Ureter (tissue), 1 donor: ENCODE measurements around the gene HS2ST1. TPM values are rescaled to one million over a fixed set of nuclear protein-coding genes. Genes with fewer than 3 reads are reported as not detected.
"Not testable (repeated sequence)": the region's sequence is repeated elsewhere in the genome, so short reads cannot be mapped to it uniquely, and the experiment has no call there.

Source experiments
- DNase-seq: peaks from one replicate; pipeline ENCODE4 v3.0.0-alpha.2; 2020; ENCODE audit warnings: low spot score
- total RNA-seq: library from RNA; stranded (reverse); gene quantifications from one replicate; pipeline ENCODE4 v1.2.4, GENCODE V29; 2023
- donor health status: DM: yes; HTN: yes; CAD: no.

The HS2ST1 gene
- total RNA-seq, 1 donor from 2014 or later = 25.6 TPM

DNA sequence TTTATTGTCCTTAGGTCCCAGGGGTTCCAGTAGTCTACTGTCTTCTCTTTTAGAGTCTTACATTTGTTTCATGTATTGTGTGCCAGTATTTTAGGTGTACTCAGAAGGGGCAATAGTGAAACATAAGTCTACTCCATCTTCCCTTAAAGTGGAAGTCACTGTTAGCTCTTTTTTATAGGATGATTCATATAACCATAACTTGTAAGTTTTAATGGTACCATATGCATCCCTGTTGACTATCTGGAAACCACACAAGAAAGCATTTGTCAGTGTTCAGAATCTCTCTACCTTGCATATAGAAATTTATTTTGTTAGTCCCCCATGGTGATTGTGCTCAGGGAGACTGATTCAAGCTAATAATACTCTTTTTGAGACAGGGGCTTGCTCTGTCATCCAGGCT is 149.9 kb downstream of the HS2ST1 start:
- DNase-seq = no peak

- DNase-seq = no peak
Observed at GRCh38 chr1:87064986-87065385, 150.6 kb downstream of the HS2ST1 start.

GRCh38 chr1:87066708-87067107 is 152.3 kb downstream of the HS2ST1 start:
- DNase-seq = not testable (repeated sequence)

- DNase-seq = no peak
Observed at GRCh38 chr1:87072411-87072810, 158.0 kb downstream of the HS2ST1 start.

- DNase-seq = no peak
Observed at GRCh38 chr1:87072904-87073303, 158.5 kb downstream of the HS2ST1 start.

- no peak for DNase-seq
Observed at GRCh38 chr1:87074001-87074795, 159.8 kb downstream of the HS2ST1 start.

DNA sequence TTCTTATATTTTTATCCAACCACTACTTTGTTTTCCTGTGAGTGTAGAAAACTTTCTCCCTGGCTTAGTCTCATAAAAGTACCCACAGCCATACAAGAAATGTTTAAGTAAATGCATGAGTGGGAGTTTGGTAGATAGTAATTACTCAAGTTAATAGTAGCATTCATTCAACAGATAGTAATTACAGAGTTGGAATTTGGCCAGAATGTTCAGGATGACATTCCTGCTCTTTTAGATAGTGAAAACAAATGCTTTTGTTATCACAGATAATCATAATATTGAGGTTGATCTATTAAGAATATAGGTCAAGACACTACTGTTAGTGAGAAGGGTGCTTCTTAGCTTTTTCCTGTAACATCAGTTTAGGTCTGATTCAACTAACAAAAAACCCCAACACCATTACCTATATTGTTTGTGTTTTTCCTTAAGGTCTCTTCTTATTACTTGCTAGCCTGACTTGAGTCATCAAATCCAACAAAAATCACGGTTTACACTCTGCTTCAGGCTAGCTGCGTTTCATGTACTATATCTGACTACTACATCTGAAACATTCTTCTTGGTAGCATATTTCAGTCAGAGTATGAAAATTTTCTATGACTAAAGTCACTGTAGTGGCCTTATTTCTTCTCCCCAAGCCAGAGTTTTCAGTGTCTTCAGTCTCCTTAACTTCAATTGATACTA is 163.7 kb downstream of the HS2ST1 start:
- DNase-seq = no peak

DNA sequence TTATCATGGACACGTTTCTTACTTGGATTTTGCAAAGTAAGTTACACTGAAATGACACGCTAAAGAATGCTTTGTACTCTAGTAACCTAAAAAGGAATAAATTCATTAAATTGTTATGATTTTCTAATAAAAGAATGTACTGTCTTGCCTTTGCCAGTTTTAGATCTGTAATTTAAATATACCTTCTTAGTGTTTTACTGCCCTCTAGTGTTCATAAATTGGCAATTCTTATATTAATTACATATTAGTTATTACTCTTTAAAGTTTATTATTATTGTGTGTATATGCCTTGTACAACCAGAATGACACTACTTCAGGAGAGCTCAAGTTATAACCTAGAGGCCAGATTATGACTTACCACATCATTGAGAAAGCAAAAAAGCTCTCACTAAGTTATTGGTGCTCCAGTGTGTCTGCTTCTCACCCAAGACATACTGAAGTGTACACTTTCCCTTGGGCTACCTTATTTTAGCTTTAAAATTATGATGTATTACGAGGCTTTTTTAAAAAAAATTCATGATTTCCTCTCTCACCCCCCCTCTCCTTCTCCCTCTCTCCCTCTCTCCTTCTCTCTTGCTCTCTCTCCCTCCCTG is 169.9 kb downstream of the HS2ST1 start:
- DNase-seq = no peak

DNA sequence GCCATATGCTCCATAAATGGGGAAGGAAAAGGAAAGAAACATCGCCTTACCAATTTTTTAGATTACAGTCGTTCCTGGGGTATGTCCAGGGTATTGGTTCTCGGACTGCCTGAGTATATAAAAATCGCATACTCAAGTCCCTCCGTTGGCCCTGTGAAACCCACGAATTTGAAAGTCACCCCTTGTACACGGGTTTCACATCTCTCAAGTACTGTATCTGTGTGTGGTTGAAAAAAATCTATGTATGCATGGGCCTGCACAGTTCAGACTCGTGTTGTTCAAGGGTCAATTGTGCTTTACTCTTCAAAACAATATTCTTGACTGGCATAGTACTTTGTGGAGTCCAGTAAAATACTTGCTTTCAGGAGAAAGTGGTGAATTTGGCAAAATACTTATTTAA is 171.7 kb downstream of the HS2ST1 start:
- no peak for DNase-seq

DNA sequence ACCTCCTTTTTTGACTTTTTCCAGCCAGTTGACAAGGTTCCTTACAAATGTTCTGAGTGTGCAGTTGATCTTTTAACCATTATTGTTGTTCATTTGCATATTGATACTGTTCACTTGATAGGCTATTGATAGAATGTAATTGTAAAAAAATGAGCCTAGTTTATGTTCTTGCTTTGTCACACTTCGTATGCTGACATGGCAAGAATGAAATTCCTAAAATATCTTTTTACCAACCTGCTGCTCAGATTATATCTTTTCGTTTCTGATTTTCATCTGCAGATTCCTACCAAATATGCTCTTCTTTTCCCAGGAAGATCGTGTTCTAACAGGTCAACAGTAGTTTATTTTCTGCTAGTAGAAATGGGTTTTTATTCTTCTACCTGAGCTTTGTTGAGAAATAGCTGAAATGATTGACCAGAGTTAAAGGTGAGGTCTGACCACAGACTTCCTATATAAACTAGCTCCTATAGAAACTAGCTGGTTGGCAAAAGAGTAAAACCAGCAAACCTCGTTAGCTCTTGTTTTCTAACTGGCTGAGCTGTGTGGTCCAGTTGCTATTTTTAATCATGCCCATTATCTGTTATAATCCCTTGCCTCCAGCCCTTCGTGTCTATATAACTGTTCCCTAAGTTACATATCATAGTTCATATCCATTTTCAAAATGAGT is 174.8 kb downstream of the HS2ST1 start:
- DNase-seq = no peak

GRCh38 chr1:87089823-87090222 is 175.4 kb downstream of the HS2ST1 start:
- DNase-seq = no peak

- no peak for DNase-seq
Observed at GRCh38 chr1:87091425-87091824, 177.0 kb downstream of the HS2ST1 start.

- no peak for DNase-seq
Observed at GRCh38 chr1:87092846-87093245, 178.4 kb downstream of the HS2ST1 start.

GRCh38 chr1:87093286-87093685 is 178.9 kb downstream of the HS2ST1 start:
- no peak for DNase-seq

GRCh38 chr1:87094238-87094637 is 179.8 kb downstream of the HS2ST1 start:
- no peak for DNase-seq

GRCh38 chr1:87100271-87100670 is 185.8 kb downstream of the HS2ST1 start:
- no peak for DNase-seq

DNA sequence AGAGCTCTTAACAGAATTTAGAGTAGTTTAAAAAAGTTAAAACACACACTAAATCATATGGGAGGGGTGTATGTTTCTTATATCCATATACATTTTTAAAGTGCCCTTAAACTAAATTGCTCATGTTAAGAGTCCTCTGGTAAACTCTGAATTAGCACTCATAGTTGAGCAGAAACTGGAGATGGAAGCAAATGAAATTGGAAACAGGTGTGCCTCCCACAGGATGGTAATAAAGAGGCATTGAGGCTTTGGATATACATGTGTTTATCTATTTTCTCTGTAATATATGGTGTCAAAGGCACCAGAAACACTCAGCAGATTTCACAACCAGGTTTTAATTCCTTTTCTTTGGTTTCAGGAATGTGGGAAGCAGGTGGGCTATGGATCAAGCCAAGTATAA is 188.6 kb downstream of the HS2ST1 start:
- no peak for DNase-seq

- no peak for DNase-seq
Observed at GRCh38 chr1:87104140-87104539, 189.7 kb downstream of the HS2ST1 start.

DNA sequence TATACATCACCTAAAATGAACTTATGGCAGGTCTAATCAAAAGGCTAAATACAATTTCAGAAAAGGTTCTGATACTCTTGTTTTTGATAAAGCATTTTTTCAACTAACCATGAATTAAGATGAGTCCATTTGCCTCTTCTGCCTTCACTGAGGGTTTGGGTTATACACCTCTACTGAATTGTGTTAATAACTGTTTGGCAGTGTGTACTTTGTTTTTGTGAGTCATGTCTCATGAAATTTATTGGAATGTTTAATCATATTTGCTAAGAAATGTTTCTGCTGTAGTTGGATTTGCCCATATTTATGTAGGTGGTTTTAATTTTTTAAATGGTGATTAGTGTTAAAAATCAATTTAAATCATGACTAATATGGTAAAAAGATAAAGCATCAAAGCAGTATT is 190.5 kb downstream of the HS2ST1 start:
- DNase-seq = no peak

- no peak for DNase-seq
Observed at GRCh38 chr1:87106144-87106543, 191.7 kb downstream of the HS2ST1 start.

GRCh38 chr1:87106867-87107266 is 192.4 kb downstream of the HS2ST1 start:
- DNase-seq = no peak

- no peak for DNase-seq
Observed at GRCh38 chr1:87108228-87108627, 193.8 kb downstream of the HS2ST1 start.
